RWPE1 (cell line): ENCODE measurements around the gene SREBF1.

Experiments
- CTCF ChIA-PET: fragments of 350-600 bp; sonication (Branson Sonifier 250); formaldehyde crosslinking; extraction: SDS; loops from one replicate; lab custom pipeline; 2021; lab: Yijun Ruan, JAX
- POLR2A ChIA-PET: fragments of 400-600 bp; formaldehyde crosslinking; extraction: SDS; loops from one replicate; lab custom pipeline; 2020; ENCODE audit warnings: antibody characterized with exemption; ENCODE audit not compliant: low non-redundant PET; lab: Yijun Ruan, JAX
- DNase-seq: peaks from one replicate; pipeline ENCODE4 v3.0.0; 2012; ENCODE audit warnings: low spot score
- H3K27ac ChIP-seq: fragments of 450-650 bp; 2 replicates; pipeline ENCODE4 v1.5.1; 2017
- CTCF ChIP-seq: fragments of 450-650 bp; conservative IDR thresholded peaks from 2 replicates; pipeline ENCODE4 v1.5.1; 2017; ENCODE audit warnings: low read depth, mild to moderate bottlenecking

Gene SREBF1

GRCh38 chr17:17880577-17881196 is 43.9 kb upstream of the SREBF1 start:
- POLR2A ChIA-PET, result no interaction called here
- CTCF ChIA-PET, result interaction anchor here (1.1 kb wide), 1 partner anchor 38 kb away, joined by 3 read pairs; no protein-coding TSS in a partner anchor
- DNase-seq, result no peak
- peak overlapping the region; percentile 47 for H3K27ac ChIP-seq
- no peak for TF ChIP-seq CTCF

- peak overlapping the region; percentile 75 for H3K27ac ChIP-seq
- no peak for TF ChIP-seq CTCF
- no peak for DNase-seq
- ChIA-PET CTCF (interaction anchor here (1.2 kb wide), 1 partner anchor 66 kb away, joined by 3 read pairs; no protein-coding TSS in a partner anchor), POLR2A (no interaction called here)
These were observed 41.0 kb upstream of the SREBF1 start for GRCh38 chr17:17877529-17878358.

- ChIA-PET CTCF (interaction anchor here (1.2 kb wide), 1 partner anchor 66 kb away, joined by 3 read pairs; no protein-coding TSS in a partner anchor), POLR2A (no interaction called here)
- DNase-seq, result no peak
- TF ChIP-seq CTCF, result no peak
- H3K27ac ChIP-seq, result peak overlapping the region; percentile 75
These were observed 40.3 kb upstream of the SREBF1 start for GRCh38 chr17:17876959-17877528.

- CTCF ChIA-PET, result no interaction called here
- H3K27ac ChIP-seq, result peak overlapping the region; percentile 30
- POLR2A ChIA-PET, result no interaction called here
- TF ChIP-seq CTCF, result no peak
- peak; percentile 69 for DNase-seq
These were observed 37.7 kb upstream of the SREBF1 start for GRCh38 chr17:17874478-17874877.

- POLR2A ChIA-PET, result no interaction called here
- H3K27ac ChIP-seq, result no peak overlapping the region
These were observed 36.7 kb upstream of the SREBF1 start for GRCh38 chr17:17873450-17873991.

More at GRCh38 chr17:17873450-17873991, 36.7 kb upstream of the SREBF1 start:
- CTCF ChIA-PET, result interaction anchor here (0.5 to 0.7 kb wide), 2 partner anchors 14 to 62 kb away, joined by 3 to 4 read pairs; no protein-coding TSS in a partner anchor
- no peak for TF ChIP-seq CTCF
- no peak for DNase-seq
